ENCODE results near the gene MGRN1.

Gene MGRN1

GRCh38 chr16:4654964-4655590 lies 30.5 kb downstream of the MGRN1 start:
- no peak for DNase-seq

- DNase-seq: no peak
These were observed 31.2 kb downstream of the MGRN1 start for GRCh38 chr16:4655801-4656200.

GRCh38 chr16:4656221-4656620 lies 31.6 kb downstream of the MGRN1 start:
- no peak for DNase-seq

GRCh38 chr16:4656695-4657686 lies 32.4 kb downstream of the MGRN1 start:
- DNase-seq: no peak

- DNase-seq: no peak
These were observed 35.0 kb downstream of the MGRN1 start for GRCh38 chr16:4659363-4660353.

GRCh38 chr16:4660454-4661007 lies 35.9 kb downstream of the MGRN1 start:
- DNase-seq: peak; percentile 74

GRCh38 chr16:4661661-4662060 lies 37.0 kb downstream of the MGRN1 start:
- no peak for DNase-seq

GRCh38 chr16:4663465-4663776 lies 38.8 kb downstream of the MGRN1 start:
- no peak for DNase-seq

- DNase-seq: no peak
These were observed 39.3 kb downstream of the MGRN1 start for GRCh38 chr16:4663777-4664465.

GRCh38 chr16:4664538-4665418 lies 40.2 kb downstream of the MGRN1 start:
- DNase-seq: peak; percentile 66

- DNase-seq: no peak
These were observed 42.0 kb downstream of the MGRN1 start for GRCh38 chr16:4666537-4667202.

- DNase-seq: no peak
These were observed 42.8 kb downstream of the MGRN1 start for GRCh38 chr16:4667203-4667963.

- DNase-seq: no peak
These were observed 43.8 kb downstream of the MGRN1 start for GRCh38 chr16:4668313-4668960.

- no peak for DNase-seq
These were observed 48.9 kb downstream of the MGRN1 start for GRCh38 chr16:4673387-4674046.

GRCh38 chr16:4674926-4675530 lies 50.4 kb downstream of the MGRN1 start:
- no peak for DNase-seq

GRCh38 chr16:4675864-4676786 lies 51.5 kb downstream of the MGRN1 start:
- peak; percentile 71 for DNase-seq

GRCh38 chr16:4676831-4677230 lies 52.2 kb downstream of the MGRN1 start:
- DNase-seq: no peak
